Activated naive CD8-positive, alpha-beta T cell treated with anti-CD3 and anti-CD28 coated beads, Interleukin-2, amount 50 U/mL, for 16 hours (primary cell): ENCODE measurements around the gene MEGF6.

ENCODE experiments used
- DNase-seq: peaks from one replicate; pipeline ENCODE4 v3.0.0-alpha.2; 2020; ENCODE audit warnings: low read depth, low spot score

The MEGF6 gene

GRCh38 chr1:3552751-3553150, 58.6 kb downstream of the MEGF6 start:
- no peak for DNase-seq

GRCh38 chr1:3552176-3552575, 59.1 kb downstream of the MEGF6 start:
- no peak for DNase-seq

GRCh38 chr1:3551711-3552110, 59.6 kb downstream of the MEGF6 start:
- no peak for DNase-seq

- no peak for DNase-seq
Measured at GRCh38 chr1:3551290-3551678, 60.0 kb downstream of the MEGF6 start.

GRCh38 chr1:3550511-3551289, 60.6 kb downstream of the MEGF6 start:
- no peak for DNase-seq

- DNase-seq: no peak
Measured at GRCh38 chr1:3548895-3549294, 62.4 kb downstream of the MEGF6 start.

GRCh38 chr1:3548156-3548893, 63.0 kb downstream of the MEGF6 start:
- no peak for DNase-seq

GRCh38 chr1:3547055-3548005, 64.0 kb downstream of the MEGF6 start:
- no peak for DNase-seq

GRCh38 chr1:3546048-3546384, 65.3 kb downstream of the MEGF6 start:
- no peak for DNase-seq

GRCh38 chr1:3545363-3546047, 65.8 kb downstream of the MEGF6 start:
- DNase-seq: no peak

GRCh38 chr1:3544040-3544977, 67.0 kb downstream of the MEGF6 start:
- no peak for DNase-seq

- DNase-seq: no peak
Measured at GRCh38 chr1:3543076-3544039, 68.0 kb downstream of the MEGF6 start.

- DNase-seq: no peak
Measured at GRCh38 chr1:3542676-3543075, 68.6 kb downstream of the MEGF6 start.

GRCh38 chr1:3541936-3542335, 69.4 kb downstream of the MEGF6 start:
- no peak for DNase-seq

GRCh38 chr1:3541465-3541864, 69.8 kb downstream of the MEGF6 start:
- no peak for DNase-seq

- no peak for DNase-seq
Measured at GRCh38 chr1:3540876-3541275, 70.4 kb downstream of the MEGF6 start.

GRCh38 chr1:3539707-3540425, 71.4 kb downstream of the MEGF6 start:
- DNase-seq: no peak

GRCh38 chr1:3537359-3537758, 73.9 kb downstream of the MEGF6 start:
- DNase-seq: no peak
